Measurements from ENCODE around the gene MOSPD3.
"Not testable (repeated sequence)": the region's sequence is repeated elsewhere in the genome, so short reads cannot be mapped to it uniquely, and the experiment has no call there.

The MOSPD3 gene

GRCh38 chr7:100626530-100627237, 14.3 kb downstream of the MOSPD3 start:
- DNase-seq, result peak; percentile 86

- DNase-seq, result no peak
Observed at GRCh38 chr7:100627238-100627549, 14.9 kb downstream of the MOSPD3 start.

- peak; percentile 13 for DNase-seq
Observed at GRCh38 chr7:100629117-100629716, 16.9 kb downstream of the MOSPD3 start.

GRCh38 chr7:100630066-100630465, 17.7 kb downstream of the MOSPD3 start:
- DNase-seq, result no peak

GRCh38 chr7:100632951-100633717, 20.8 kb downstream of the MOSPD3 start:
- DNase-seq, result peak; percentile 70

GRCh38 chr7:100639995-100640516, 27.7 kb downstream of the MOSPD3 start:
- no peak for DNase-seq

- DNase-seq, result no peak
Observed at GRCh38 chr7:100640517-100641440, 28.4 kb downstream of the MOSPD3 start.

- no peak for DNase-seq
Observed at GRCh38 chr7:100641463-100641859, 29.1 kb downstream of the MOSPD3 start, which contains the start of gene TFR2. Gene TFR2, minus strand, starts transcription at chr7:100641552. Its CDS starts 43 bp downstream, at chr7:100641509.

- no peak for DNase-seq
Observed at GRCh38 chr7:100641860-100642533, 29.7 kb downstream of the MOSPD3 start.

- DNase-seq, result peak; percentile 11
Observed at GRCh38 chr7:100642534-100642907, 30.2 kb downstream of the MOSPD3 start.

GRCh38 chr7:100649826-100650565, 37.7 kb downstream of the MOSPD3 start:
- DNase-seq, result no peak

- DNase-seq, result no peak
Observed at GRCh38 chr7:100654908-100655831, 42.8 kb downstream of the MOSPD3 start.

GRCh38 chr7:100655908-100656674, 43.8 kb downstream of the MOSPD3 start, which contains the start of gene ACTL6B:
Gene ACTL6B, minus strand, starts transcription at chr7:100656448. Its CDS starts 94 bp downstream, at chr7:100656354.
- DNase-seq, result peak; percentile 54

GRCh38 chr7:100662194-100662776, 49.9 kb downstream of the MOSPD3 start:
- not testable (repeated sequence) for DNase-seq
